GM19023 (cell line): ENCODE measurements around the gene PNPLA5.
"Not testable (repeated sequence)": the region's sequence is repeated elsewhere in the genome, so short reads cannot be mapped to it uniquely, and the experiment has no call there.

Experiments
- ATAC-seq: cut with Tn5 transposase; IDR thresholded peaks from one replicate; pipeline ENCODE4 v1.9.1; 2021; ENCODE audit warnings: mild to moderate bottlenecking, moderate library complexity; ENCODE audit not compliant: unreplicated experiment

PNPLA5 gene

GRCh38 chr22:43891360-43892182, at the start of gene PNPLA5:
PNPLA5 (minus strand) TSS chr22:43892013; CDS start chr22:43891880, 133 bp downstream.
- ATAC-seq = no peak

GRCh38 chr22:43941449-43941848, 49.6 kb upstream of the PNPLA5 start:
- no peak for ATAC-seq

GRCh38 chr22:43931771-43932170, 40.0 kb upstream of the PNPLA5 start:
- no peak for ATAC-seq

- no peak for ATAC-seq
These were observed 37.1 kb upstream of the PNPLA5 start for GRCh38 chr22:43928908-43929307.

- ATAC-seq = no peak
These were observed 36.7 kb upstream of the PNPLA5 start for GRCh38 chr22:43928468-43928867.

GRCh38 chr22:43926349-43926710, 34.5 kb upstream of the PNPLA5 start:
- ATAC-seq = no peak

GRCh38 chr22:43925433-43926348, 33.9 kb upstream of the PNPLA5 start:
- ATAC-seq = no peak

- no peak for ATAC-seq
These were observed 33.1 kb upstream of the PNPLA5 start for GRCh38 chr22:43924877-43925276.

- ATAC-seq = no peak
These were observed 32.0 kb upstream of the PNPLA5 start, which contains the start of gene PNPLA3 for GRCh38 chr22:43923631-43924464. PNPLA3 (plus strand) TSS chr22:43923805; CDS start chr22:43923912, 107 bp downstream.

- no peak for ATAC-seq
These were observed 31.4 kb upstream of the PNPLA5 start for GRCh38 chr22:43923191-43923590.

GRCh38 chr22:43922123-43922522, 30.3 kb upstream of the PNPLA5 start:
- no peak for ATAC-seq

- ATAC-seq = no peak
These were observed 29.6 kb upstream of the PNPLA5 start for GRCh38 chr22:43921370-43921769.

- ATAC-seq = no peak
These were observed 27.5 kb upstream of the PNPLA5 start for GRCh38 chr22:43919106-43919973.

- no peak for ATAC-seq
These were observed 25.7 kb upstream of the PNPLA5 start for GRCh38 chr22:43917521-43917920.

GRCh38 chr22:43911351-43911750, 19.5 kb upstream of the PNPLA5 start:
- no peak for ATAC-seq

GRCh38 chr22:43910178-43910695, 18.4 kb upstream of the PNPLA5 start:
- no peak for ATAC-seq

- ATAC-seq = no peak
These were observed 17.9 kb upstream of the PNPLA5 start for GRCh38 chr22:43909708-43910107.

- no peak for ATAC-seq
These were observed 13.9 kb upstream of the PNPLA5 start for GRCh38 chr22:43905681-43906080.

GRCh38 chr22:43904412-43904811, 12.6 kb upstream of the PNPLA5 start:
- ATAC-seq = not testable (repeated sequence)

- not testable (repeated sequence) for ATAC-seq
These were observed 11.2 kb upstream of the PNPLA5 start for GRCh38 chr22:43903033-43903432.
